Coronary artery (tissue), 2 donors: ENCODE measurements around the gene EFS.
A peak's percentile ranks its signal among the peaks of the same experiment; 100 is the strongest.

Experiments
- DNase-seq: peaks from one replicate; pipeline ENCODE4 v3.0.0-alpha.2; 2017; ENCODE audit warnings: low spot score
- H3K27ac ChIP-seq, 2 donors: fragments of 200-600 bp; sonication (generic); one replicate each; pipeline ENCODE4 v1.5.1; 2016 to 2019
- H3K4me3 ChIP-seq: fragments of 200-600 bp; sonication (generic); 2 replicates; pipeline ENCODE4 v1.5.1; 2016; ENCODE audit warnings: mild to moderate bottlenecking, moderate library complexity
- CTCF ChIP-seq: fragments of 200-600 bp; sonication (generic); IDR thresholded peaks from one replicate; pipeline ENCODE4 v1.5.1; 2019; ENCODE audit warnings: antibody characterized with exemption

EFS gene

DNA sequence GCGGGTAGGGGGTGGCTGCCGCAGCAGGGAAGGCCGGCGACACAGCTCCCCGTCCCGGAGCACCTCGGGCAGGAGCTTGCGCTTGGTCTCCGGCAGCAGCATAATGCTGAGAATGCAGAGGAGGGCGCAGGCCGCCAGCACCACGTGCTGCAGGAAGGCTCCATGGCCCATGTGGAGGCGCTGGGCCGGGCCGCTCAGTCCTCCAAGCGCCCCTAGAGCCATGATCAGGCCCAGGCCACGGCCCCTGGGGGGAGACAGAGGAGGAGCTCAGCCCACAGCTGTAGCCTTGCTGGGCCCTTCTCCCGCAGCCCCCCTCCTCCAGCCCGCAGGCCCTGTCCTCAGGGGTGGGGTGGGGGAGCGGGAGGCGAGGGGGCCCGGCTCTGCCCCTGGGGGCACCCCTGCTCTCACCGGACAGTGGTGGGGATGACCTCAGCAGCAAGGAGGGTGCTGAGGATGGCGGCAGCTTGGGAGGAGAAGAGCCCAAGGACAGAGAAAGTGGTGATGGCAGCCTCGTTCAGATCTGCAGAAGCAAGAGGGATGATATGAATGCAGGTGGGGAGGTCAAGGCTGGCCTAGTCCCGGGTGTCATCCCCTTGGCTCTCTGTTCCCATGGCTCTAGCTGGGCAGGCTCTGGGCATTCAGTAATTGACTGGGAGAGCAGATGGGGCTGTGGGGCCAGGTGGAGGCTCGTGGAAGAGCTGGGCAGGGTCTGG is 18.1 kb downstream of the EFS start:
- no peak for DNase-seq
- H3K4me3 ChIP-seq = no peak overlapping the region
- H3K27ac ChIP-seq = no peak overlapping the region
- TF ChIP-seq CTCF = no peak

DNA sequence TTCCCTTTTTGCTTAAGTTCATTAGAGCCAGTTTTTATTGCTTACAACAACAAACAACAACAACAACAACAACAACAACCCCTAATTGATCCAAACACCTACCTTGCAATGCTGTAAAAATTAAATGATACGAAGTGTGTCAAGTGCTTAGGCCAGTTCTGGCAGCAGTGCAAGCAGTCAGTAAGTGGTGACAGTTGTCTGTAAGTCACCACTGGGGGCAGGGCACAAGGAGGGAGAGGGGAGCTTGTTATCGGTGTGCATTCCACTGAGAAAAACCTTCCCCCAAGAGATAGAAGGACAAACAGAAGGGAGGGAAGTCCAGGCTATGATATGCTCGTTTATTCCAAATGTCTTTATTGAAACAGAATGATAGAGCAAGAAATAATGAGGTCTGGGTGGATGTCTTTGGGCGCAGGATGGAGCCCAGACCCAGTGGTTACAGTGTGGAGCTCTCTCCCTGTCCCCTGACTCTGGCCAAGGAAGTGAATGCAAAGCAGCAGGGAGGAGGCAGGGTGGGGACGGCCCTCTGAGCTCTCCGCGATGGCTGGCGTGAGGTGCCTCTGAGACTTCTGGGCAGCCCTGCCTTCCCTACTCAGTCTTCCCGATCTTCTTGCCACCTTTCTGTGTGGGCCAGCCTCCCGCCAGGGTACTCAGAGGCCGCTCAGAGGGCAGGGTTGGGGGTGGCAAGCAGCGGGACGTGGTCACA is 18.8 kb downstream of the EFS start:
- Histone ChIP-seq H3K27ac (no peak overlapping the region), H3K4me3 (no peak overlapping the region)
- no peak for TF ChIP-seq CTCF
- no peak for DNase-seq

- no peak for DNase-seq
- Histone ChIP-seq H3K4me3 (no peak overlapping the region), H3K27ac (no peak overlapping the region)
- TF ChIP-seq CTCF = no peak
These were observed 20.5 kb downstream of the EFS start for GRCh38 chr14:23344481-23344880.

DNA sequence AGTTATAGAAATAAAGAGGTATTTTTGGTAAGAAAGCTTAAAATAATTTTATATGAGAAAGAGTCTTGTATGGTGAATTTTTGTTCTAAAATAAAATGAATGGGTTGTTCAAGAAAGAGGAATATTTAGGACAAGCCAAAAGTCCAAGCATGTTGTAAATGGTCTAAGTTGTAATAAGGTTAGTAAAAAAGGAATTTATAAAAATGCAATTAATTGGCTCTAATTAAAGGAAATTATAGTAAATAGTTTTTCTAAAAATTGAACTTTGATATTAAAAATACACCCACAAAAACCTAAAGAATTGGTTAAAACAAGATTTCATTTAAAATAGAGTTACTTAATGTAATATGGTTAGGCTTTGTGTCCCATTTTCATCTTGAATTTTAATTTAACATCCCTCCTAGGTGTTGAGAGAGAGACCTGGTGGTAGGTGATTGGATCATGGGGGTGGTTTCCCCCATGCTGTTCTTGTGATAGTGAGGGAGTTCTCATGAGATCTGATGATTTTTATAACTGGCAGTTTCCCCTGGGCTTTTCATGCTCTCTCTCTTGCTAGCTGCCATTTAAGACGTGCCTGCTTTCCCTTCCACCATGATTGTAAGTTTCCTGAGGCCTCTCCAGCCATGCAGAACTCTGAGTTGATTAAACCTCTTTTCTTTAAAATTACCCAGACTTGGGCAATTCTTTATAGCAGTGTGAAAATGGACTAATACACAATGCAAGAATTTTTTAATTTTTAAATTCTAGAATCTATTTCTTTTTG is 25.3 kb downstream of the EFS start:
- no peak overlapping the region for H3K4me3 ChIP-seq
- H3K27ac ChIP-seq = no peak overlapping the region
- DNase-seq = no peak
- no peak for TF ChIP-seq CTCF

DNA sequence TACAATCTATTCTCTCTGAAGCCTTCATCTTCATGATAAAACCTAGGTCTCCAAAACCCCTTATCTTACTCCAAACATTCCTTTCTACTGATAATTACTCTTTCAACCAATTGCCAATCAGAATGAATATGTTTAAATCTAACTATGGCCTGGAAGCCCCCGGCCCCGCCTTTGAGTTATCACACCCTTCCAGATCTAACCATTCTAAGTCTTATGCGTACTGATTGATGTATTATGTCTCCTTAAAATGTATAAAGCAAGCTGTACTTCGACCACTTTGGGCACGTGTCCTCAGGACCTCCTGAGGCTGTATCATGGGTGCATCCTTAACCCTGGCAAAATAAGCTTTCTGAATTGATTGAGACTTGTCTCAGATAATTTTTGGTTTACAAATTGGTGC is 29.3 kb downstream of the EFS start:
- Histone ChIP-seq H3K4me3 (no peak overlapping the region), H3K27ac (no peak overlapping the region)
- no peak for DNase-seq
- no peak for TF ChIP-seq CTCF

- DNase-seq = no peak
- peak; percentile 60 for TF ChIP-seq CTCF
- no peak overlapping the region for H3K4me3 ChIP-seq
- no peak overlapping the region for H3K27ac ChIP-seq
These were observed 36.8 kb downstream of the EFS start for GRCh38 chr14:23327947-23328744.
